Tongue (tissue), 2 donors: ENCODE results near the gene SP3. TPM values are rescaled to one million over a fixed set of nuclear protein-coding genes. Genes with fewer than 3 reads are reported as not detected.

Source experiments
- DNase-seq: peaks from one replicate; pipeline ENCODE4 v3.0.0-alpha.2; 2015
- total RNA-seq: library from RNA; depleted of rRNA; stranded (reverse); fragments of >200 nt; gene quantifications from one replicate; pipeline ENCODE4 v1.2.3, GENCODE V29; 2014

Gene SP3
- total RNA-seq, 1 donor from 2014 or later: 203 TPM

DNA sequence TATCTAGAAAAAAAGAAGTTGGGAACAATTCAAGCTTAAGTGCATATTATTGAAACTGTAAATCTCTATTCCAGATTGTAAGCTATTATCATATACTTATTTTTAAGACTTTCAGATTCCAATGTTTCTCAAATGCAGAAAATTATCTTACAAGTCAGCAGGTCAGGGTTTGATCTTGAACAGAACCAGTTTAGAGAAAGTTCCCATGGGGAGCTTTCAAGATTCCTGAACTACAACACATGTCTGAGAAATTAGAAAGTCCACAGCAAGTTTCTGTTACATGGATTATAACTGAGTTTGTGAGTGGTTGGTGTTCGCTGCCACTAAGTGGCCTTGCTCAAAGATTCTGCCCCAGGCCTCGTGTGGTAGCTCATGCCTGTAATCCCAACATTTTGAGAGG is 31.6 kb upstream of the SP3 start:
- peak; percentile 29 for DNase-seq

DNA sequence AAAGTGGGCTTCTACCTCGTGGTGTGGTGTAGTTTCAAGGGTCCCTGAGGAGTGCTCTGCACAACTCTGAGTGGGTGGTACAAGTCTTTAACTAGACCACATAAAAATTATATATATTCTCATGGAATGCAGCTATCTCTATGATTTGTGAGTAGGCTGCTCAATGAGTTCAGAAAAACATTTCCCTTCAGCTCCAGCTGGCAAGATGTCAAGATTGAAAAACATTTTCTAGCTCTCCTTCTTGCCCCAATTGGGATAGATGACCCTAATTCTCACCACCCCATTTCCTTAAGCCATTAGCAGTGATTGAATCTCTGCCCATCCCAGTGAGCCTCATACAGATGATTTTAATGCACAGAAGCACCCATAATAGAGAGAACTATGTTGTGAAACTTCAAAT is 28.3 kb upstream of the SP3 start:
- no peak for DNase-seq

- peak; percentile 69 for DNase-seq
These were observed 26.8 kb upstream of the SP3 start for GRCh38 chr2:173991856-173992588.

- DNase-seq: peak; percentile 98
These were observed 26.0 kb upstream of the SP3 start for GRCh38 chr2:173990970-173991819.

GRCh38 chr2:173990245-173990644 is 25.1 kb upstream of the SP3 start:
- DNase-seq: peak; percentile 64

DNA sequence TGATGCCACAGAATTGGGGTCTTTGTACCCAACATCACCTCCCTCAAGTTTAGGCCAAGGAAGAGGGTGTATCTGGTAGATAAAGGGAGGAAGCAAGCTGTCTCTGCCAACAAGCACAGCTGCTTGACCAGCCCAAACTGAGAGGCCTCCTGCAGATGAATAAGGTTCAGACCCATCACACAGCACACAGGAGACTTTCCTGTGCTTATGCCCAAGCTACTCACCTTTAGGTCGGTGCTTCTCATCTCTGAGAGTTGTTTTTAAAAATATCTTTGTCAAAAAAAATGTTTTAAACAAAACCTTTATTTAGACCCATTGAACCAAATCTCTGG is 24.7 kb upstream of the SP3 start:
- peak; percentile 32 for DNase-seq

GRCh38 chr2:173989160-173989883 is 24.1 kb upstream of the SP3 start:
- no peak for DNase-seq

- DNase-seq: peak; percentile 82
These were observed 21.6 kb upstream of the SP3 start for GRCh38 chr2:173986805-173987204.

- no peak for DNase-seq
These were observed 20.4 kb upstream of the SP3 start for GRCh38 chr2:173985605-173985992.

DNA sequence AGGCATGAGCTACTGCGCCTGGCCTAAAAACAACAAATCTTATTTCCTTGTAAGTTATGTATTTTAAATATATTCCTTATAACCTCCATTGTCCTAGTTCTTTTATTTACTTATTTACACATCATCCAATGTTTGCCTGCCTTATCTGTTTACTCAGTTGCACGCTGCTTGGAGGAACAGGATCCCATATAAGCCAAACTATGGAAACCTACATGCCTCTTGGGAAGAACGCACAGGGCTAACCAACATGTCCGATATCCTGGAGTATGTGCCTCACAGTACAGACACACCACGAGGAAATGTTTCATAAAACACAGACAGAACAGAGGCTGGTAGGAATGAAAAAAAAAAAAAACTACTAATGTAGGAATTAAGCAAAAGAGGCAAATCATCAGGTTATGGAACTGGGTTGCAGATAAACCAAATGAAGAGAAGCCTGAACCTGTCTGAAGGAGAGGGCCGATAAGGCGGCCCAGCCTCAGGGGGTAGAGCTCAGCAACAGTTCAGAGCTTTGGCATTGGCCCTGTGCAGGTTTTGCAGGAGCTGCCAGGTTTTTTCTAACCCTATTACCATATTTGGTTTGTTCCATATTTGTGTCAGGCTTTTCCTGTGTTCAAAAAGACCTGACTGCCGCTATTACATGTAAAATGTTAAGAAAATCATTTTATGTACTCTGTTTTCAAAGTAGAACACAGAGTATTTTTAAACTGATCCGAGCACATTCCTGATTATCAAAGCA is 19.9 kb upstream of the SP3 start:
- no peak for DNase-seq

DNA sequence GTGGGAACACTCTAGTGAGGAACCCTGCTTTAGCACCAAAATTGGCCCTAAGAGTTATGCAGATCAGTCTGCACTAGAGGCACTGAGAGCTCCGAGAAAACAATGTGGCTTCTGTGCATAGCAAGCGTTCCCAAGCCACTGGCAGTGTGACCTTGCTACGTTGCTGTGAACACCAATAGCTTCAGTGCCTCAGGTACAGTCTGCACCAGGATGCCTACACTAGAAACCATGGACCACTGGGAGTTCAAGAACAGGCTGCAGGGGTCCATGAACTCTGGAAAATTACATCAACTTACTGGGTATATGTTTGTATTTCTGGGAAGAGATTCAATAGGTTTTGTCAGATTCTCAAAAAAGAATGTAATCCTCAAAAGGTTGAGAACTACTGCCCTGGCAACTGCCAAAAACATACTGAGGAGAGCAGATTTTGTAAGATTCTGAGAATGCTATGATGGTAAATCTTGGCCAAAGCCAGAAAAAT is 18.3 kb upstream of the SP3 start:
- peak; percentile 49 for DNase-seq

- peak; percentile 88 for DNase-seq
These were observed 17.7 kb upstream of the SP3 start for GRCh38 chr2:173982918-173983317.

DNA sequence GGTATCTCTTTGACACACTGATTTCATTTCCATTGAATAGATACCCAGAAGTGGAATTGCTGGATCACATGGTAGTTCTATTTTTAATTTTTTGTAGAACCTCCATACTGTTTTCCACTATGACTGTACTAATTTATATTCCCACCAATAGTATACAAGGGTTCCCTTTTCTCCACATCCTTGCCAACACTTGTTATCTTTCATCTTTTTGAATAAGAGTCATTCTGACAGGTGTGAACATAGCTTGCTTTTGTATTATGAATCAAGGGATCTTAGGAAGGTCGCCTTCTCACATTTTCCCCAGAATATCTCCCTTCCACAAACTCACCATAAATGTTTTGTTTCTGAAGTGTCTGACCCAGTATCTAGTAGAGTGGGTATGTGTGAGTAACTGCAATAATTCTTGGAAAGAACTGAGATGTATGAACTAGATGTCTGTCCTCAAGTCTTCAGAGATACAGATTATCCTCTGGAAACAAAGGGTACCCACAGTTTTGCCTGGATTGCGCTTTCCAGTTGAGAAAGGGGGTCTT is 17.1 kb upstream of the SP3 start:
- no peak for DNase-seq

GRCh38 chr2:173981520-173981919 is 16.3 kb upstream of the SP3 start:
- DNase-seq: no peak

DNA sequence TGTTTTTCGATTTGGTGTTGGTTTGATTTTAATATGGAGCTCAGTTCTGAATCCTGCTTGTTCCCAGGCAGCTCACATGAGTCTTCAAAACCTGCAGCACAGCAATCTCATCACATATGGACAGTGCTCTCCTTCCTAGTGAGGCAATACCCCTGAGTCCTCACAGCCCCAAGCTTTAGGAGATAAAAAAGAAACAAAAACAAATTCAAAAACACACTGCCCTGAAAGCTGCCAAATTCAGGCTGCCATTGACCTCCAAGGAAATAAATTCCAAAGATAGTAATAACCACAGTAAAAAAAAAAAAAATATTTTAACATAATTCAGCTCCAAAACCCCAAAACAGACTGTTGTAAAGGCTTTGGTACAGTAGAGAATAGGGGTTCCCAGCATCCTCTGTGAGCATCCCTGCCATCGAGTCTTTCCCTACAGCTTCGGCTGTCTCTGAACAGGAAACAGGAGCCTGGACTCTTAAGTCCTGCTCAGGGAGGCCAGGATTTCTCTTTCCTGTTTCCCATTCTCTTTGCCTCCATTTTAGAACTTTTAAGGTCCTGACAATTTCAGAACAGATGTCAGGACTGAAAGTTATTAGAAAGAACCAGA is 14.7 kb upstream of the SP3 start:
- no peak for DNase-seq

DNA sequence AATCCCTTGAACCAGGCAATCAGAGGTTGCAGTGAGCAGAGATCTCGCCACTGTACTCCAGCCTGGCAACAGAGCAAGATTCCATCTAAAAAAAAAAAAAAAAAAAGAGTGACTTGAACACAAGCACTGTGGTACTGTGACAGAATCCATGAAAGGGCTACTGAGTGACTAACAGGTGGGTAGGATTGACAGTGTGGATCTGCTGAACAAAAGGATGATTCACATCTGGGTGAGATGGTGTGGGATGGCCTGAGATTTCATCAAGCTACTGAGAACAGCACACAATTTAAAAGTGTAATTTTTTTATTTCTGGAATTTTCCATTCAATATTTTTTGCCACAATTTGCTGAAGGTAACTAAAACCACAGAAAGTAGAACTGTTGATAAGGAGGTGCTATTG is 13.3 kb upstream of the SP3 start:
- no peak for DNase-seq

DNA sequence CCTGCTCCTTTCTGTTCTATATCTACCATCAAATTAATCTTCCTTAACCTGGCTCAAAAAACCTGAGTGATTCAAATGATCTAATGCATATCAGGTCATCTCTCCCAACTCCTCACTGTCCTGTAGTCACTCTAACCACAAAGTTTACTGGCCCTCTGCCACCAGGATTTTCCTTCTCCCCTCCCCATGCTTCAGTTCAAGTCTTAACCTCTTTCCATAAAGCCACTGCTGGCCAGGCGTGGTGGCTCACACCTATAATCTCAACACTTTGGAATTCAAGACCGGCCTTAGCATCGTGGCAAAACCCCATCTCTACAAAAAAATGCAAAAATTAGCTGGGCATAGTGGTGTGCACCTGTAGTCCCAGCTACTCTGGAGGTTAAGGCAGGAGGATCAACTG is 7.5 kb upstream of the SP3 start:
- no peak for DNase-seq

- no peak for DNase-seq
These were observed 7.0 kb upstream of the SP3 start for GRCh38 chr2:173972165-173972564.

- DNase-seq: no peak
These were observed 5.3 kb upstream of the SP3 start for GRCh38 chr2:173970516-173970924.

GRCh38 chr2:173969886-173970285 is 4.7 kb upstream of the SP3 start:
- DNase-seq: no peak

GRCh38 chr2:173968551-173968950 is 3.4 kb upstream of the SP3 start:
- no peak for DNase-seq
